ENCODE data around the gene HOXC6.

The HOXC6 gene

DNA sequence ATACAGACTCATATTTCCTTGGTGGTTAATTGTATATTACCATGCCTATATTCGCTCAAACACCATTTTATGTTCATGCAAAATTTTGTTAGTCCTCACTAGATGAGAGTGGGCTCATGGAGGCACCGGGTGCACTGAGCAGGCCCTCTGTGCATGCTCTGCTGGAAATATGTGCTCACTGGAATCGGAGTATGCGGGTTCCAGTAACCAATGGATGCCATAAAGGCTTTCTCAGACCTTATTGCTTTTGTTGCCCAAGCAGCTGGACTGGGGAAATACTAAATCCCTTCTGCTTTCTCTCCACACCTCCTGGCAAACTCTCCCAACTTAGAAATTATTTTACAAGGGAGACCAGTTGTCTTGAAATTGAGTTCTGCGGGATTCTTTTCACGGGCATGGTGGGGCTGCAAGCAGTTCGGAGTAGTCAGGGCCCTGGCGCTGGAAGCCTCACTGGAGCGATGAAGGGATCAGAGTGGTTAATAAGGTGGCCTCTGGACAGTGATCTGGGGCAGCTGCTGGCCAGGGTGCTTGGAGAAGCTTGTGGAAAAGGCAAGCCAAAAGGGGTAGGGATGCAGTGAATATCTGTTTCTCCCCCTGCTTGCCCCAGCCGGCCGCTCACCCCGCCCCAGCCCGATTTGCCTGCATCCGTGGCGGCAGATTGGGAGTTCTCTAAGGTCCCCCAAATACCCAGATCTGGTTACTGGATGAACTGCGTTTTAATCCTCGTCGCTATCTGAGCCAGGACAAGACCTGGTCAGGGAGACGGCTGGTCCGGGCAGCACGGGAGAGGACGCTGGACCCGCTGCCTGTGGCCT is 7.4 kb upstream of the HOXC6 start:
- Mint-ChIP-seq H3K9me3 (no peaks in the 10 kb centered on the region), H3K36me3 (ENCODE audit: low read depth) (no peaks in the 10 kb centered on the region), H3K27me3 (ENCODE audit: low read depth) (peaks cover 84% of the 10 kb centered on the region), H3K4me1 (ENCODE audit: low read depth) (peaks cover 8% of the 10 kb centered on the region), H3K27ac (no peak overlapping the region), H3K4me3 (no peak overlapping the region)
- no peak for DNase-seq (ENCODE audit: low spot score)

DNA sequence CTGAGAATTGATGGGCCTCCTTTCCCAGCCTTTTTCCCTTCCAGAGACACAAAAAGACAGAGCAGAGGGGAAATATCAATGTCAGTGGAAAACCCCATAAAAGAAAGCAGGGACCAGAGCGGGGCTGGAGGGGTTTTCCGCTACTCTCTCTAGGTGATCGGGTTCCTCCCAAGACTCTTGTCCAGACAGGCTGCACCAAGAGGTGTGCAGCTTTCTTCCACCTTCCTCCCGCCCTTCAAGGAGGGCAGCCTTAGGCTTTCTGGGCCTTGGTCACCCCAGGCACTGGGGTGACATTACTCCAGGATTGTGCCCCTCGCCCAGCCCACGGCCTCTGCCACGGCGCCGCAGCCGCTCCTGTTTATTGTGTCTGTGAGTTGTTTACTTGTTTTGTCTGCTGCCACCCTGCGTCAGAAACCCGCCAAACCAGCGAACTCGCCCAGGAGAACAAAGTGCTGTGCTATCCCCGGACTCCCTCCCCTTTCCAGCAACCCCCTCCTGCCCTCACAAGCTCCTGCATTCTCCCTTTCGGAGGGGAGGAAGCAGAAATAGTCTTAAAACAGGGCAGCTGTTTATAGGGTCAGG is 6.7 kb upstream of the HOXC6 start:
- Mint-ChIP-seq H3K36me3 (ENCODE audit: low read depth) (no peaks in the 10 kb centered on the region), H3K4me1 (ENCODE audit: low read depth) (peaks cover 8% of the 10 kb centered on the region), H3K9me3 (no peaks in the 10 kb centered on the region), H3K27ac (no peak overlapping the region), H3K4me3 (no peak overlapping the region), H3K27me3 (ENCODE audit: low read depth) (peaks cover 84% of the 10 kb centered on the region)
- DNase-seq (ENCODE audit: low spot score): no peak

DNA sequence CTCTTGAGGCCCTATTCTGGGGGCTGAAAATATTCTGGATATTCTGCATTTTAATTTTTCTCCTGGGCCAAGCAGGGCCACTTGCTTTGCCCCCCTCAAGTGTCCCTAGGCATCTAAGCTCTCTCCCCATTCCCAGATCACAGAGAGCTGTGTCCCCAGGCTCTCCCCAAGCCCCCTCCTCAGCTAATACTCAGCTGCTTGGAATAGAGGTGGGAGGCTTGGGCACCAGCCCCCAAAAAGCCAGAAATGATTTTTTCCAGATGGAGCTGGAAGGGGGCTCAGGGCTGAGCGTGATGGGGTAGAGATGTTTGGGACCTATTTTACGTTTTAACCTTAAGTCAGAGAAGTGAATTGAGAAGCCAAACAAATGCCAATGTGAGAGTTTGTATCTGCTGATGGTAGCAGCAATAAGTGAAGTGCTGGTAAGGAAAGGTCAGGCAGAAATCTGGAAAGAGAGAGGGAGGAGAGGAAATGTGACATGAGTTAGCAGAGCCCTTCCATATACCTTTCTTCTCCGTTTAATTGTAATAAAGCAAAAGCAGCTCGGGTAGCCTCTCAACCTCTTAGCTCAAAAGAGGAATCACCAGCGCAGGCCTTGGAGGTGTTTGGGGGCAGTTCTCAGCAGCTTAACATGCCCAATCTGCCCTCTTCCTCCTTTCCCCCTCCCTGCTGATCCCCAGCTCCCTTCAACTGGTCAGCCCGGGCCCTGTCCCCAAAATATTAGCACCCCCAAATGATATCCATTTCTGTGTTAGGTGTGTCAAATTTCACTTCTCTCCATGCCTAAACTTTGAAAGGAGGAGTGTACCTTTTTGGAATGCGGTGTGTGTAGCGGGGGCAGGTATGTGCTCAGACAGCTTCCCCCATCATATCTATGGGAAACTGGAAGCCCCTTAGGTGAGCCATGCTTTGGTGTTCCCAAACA is 5.0 kb upstream of the HOXC6 start:
- Mint-ChIP-seq H3K27ac (no peak overlapping the region), H3K9me3 (no peaks in the 10 kb centered on the region), H3K27me3 (ENCODE audit: low read depth) (peaks cover 88% of the 10 kb centered on the region), H3K4me3 (no peak overlapping the region), H3K36me3 (ENCODE audit: low read depth) (no peaks in the 10 kb centered on the region), H3K4me1 (ENCODE audit: low read depth) (peaks cover 4% of the 10 kb centered on the region)
- no peak for DNase-seq (ENCODE audit: low spot score)

DNA sequence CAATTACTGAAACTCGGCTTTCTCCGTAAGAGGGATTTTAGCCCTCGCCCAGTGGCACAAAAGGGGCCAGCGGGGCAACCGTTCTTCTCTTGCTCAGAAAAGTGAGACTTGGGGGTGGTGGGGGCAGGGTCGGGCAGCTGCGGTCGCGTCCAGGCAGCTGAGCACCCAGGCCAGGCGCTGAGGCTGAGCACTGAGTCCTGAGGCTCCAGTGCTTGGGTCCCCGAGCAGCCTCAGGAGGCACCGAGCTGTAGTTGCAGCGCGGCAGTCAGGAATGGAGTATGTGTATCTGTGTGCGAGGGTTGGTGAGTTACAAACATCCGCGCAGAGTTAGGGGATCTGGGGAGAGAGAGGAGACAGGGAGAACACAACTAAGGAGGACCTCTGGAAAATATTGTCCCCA is 4.1 kb upstream of the HOXC6 start:
- H3K27ac Mint-ChIP-seq: no peak overlapping the region
- H3K9me3 Mint-ChIP-seq: no peaks in the 10 kb centered on the region
- no peak for DNase-seq (ENCODE audit: low spot score)
- no peaks in the 10 kb centered on the region for H3K36me3 Mint-ChIP-seq (ENCODE audit: low read depth)
- H3K27me3 Mint-ChIP-seq (ENCODE audit: low read depth): peaks cover 93% of the 10 kb centered on the region
- H3K4me3 Mint-ChIP-seq: no peak overlapping the region
- peaks cover 7% of the 10 kb centered on the region for H3K4me1 Mint-ChIP-seq (ENCODE audit: low read depth)

DNA sequence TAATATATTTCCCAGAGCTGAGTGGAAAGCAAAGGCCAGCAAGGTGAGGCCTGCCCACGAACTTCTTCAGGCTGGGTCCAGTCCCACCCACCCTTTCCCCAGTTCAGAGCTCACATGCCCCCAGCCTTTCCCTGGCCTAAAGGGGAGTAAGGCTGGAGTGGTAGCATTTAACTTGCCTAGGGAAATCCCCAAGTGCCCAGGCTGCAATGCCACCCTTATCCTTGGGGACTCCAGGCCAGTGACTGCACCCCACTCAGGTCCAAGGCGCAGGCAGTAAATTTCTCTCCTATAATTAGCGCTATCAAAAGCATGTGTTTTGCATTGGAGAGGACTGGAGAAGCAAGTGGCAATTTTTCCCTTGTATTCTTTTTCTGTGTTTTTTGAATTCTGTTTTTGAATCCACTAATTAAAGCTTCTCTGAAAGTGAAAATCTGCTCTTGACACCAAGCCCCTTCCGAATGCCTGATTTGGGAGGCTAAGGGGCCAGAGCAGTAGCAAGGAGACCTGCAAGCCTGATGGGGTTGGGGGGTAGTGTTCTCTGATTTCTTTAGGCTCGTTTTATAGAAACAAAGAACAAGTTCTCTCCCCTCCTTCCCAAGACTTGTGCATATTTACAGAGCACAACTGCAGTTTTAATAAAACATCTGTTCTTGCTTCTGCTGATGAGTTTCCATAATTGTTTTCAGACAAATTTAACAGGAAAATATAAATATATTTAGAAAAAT is 3.5 kb upstream of the HOXC6 start:
- DNase-seq (ENCODE audit: low spot score): no peak
- H3K36me3 Mint-ChIP-seq (ENCODE audit: low read depth): no peaks in the 10 kb centered on the region
- no peak overlapping the region for H3K4me3 Mint-ChIP-seq
- no peaks in the 10 kb centered on the region for H3K9me3 Mint-ChIP-seq
- H3K27me3 Mint-ChIP-seq (ENCODE audit: low read depth): peaks cover 93% of the 10 kb centered on the region
- H3K27ac Mint-ChIP-seq: no peak overlapping the region
- H3K4me1 Mint-ChIP-seq (ENCODE audit: low read depth): peaks cover 6% of the 10 kb centered on the region

DNA sequence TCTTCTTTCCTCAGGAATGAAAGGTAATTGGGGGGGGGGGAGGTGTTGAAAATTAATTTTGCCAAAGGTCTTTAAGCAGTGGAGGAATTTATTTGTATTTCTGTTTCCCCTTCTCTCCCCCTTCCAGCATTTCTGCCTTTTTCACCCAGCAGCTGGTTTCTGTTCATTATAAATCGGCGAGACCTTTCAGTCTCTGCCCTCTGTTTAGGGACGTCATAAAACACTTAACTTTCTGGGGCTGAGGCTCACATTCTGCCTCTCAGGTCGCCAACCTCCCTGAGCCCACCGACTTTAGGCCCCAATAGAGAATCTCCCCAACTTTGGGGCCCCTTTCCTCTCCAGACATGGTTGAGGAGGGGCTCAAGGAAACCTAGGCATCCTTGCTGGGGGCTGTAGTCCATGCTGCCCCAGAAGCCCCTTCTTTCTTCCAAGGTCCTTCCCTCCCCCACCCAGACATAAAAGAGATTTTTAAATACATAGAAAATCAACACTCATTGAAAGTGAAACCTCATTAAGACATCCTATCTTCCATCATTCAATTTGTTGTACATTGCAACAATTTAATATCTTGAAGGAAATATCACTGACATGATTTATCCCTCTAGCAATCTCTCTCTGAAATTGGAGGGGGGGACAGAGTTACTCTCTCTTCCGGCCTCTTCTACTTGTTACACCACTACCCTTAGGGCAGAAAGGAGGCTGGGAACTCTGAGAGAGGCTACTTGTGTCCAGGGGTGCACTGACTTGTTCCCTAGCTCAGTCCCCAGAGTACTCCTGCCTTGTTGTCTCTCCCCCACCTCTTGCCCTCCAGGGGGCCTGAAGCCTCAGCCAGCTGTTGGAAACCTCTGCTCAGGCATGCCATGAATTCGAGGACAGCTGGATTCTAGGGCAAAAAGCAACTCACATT is 2.5 kb upstream of the HOXC6 start:
- Mint-ChIP-seq H3K27me3 (ENCODE audit: low read depth) (peaks cover 91% of the 10 kb centered on the region), H3K9me3 (no peaks in the 10 kb centered on the region), H3K4me3 (no peak overlapping the region), H3K36me3 (ENCODE audit: low read depth) (no peaks in the 10 kb centered on the region), H3K4me1 (ENCODE audit: low read depth) (peaks cover 6% of the 10 kb centered on the region), H3K27ac (no peak overlapping the region)
- DNase-seq (ENCODE audit: low spot score): no peak

DNA sequence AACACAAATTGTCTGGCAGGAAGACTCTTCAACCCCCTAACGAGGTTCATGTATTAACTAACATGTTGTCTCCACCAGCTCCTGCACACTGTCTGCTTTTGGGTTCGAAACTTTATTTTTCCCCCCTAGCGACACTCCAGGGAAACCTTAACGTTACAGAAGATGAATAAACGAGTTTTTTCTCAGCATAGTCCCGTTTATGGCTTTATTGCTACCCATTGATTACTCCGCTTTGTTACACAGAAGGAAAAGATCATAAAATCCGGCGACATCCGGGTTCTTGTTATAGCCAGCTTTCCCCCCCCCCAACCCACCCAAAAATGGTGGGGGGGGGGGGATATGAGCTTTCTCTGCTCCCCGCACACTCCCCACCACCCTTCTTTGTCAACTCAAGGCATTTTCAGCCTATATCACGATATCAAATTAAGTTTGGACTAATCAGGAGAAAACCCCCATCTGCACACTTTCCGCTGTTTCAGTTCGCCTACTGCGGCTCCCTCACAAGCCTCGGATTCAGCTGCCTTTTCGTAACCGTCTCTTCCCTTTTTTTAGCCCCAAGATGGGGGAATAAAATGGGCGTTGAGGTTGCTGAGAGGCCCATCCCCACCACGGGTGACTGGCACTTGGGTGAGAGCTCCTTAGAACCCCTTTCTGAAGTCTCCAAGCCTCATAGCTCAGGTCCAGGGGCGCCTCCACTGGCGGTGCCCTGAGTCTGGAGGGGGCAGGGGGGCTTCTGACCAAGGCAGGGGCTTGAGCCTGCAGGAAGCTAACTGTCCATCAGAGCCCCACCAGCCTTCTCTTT is 1.4 kb upstream of the HOXC6 start:
- H3K4me3 Mint-ChIP-seq: no peak overlapping the region
- peaks cover 90% of the 10 kb centered on the region for H3K27me3 Mint-ChIP-seq (ENCODE audit: low read depth)
- H3K27ac Mint-ChIP-seq: no peak overlapping the region
- peaks cover 6% of the 10 kb centered on the region for H3K4me1 Mint-ChIP-seq (ENCODE audit: low read depth)
- H3K36me3 Mint-ChIP-seq (ENCODE audit: low read depth): no peaks in the 10 kb centered on the region
- H3K9me3 Mint-ChIP-seq: no peaks in the 10 kb centered on the region
- DNase-seq (ENCODE audit: low spot score): no peak

DNA sequence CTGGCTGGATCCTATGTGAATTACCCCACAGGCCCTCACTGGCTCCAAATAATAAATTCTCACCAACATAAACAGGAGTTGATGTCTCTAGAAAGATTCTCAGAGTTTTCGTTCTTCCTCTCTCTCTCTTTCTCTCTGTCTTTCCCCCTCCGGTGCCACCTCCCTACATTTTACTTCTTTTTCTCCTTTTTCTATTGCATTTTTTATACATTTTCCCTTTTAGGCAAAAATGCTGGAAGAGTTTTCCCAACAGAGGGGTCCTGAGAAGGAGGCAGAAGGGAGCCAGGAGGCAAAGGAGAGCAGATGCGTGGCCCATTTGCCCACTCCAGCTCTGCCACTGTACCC is 826 bp upstream of the HOXC6 start:
- no peaks in the 10 kb centered on the region for H3K9me3 Mint-ChIP-seq
- no peak for DNase-seq (ENCODE audit: low spot score)
- peaks cover 6% of the 10 kb centered on the region for H3K4me1 Mint-ChIP-seq (ENCODE audit: low read depth)
- H3K4me3 Mint-ChIP-seq: no peak overlapping the region
- peaks cover 90% of the 10 kb centered on the region for H3K27me3 Mint-ChIP-seq (ENCODE audit: low read depth)
- H3K36me3 Mint-ChIP-seq (ENCODE audit: low read depth): no peaks in the 10 kb centered on the region
- no peak overlapping the region for H3K27ac Mint-ChIP-seq

DNA sequence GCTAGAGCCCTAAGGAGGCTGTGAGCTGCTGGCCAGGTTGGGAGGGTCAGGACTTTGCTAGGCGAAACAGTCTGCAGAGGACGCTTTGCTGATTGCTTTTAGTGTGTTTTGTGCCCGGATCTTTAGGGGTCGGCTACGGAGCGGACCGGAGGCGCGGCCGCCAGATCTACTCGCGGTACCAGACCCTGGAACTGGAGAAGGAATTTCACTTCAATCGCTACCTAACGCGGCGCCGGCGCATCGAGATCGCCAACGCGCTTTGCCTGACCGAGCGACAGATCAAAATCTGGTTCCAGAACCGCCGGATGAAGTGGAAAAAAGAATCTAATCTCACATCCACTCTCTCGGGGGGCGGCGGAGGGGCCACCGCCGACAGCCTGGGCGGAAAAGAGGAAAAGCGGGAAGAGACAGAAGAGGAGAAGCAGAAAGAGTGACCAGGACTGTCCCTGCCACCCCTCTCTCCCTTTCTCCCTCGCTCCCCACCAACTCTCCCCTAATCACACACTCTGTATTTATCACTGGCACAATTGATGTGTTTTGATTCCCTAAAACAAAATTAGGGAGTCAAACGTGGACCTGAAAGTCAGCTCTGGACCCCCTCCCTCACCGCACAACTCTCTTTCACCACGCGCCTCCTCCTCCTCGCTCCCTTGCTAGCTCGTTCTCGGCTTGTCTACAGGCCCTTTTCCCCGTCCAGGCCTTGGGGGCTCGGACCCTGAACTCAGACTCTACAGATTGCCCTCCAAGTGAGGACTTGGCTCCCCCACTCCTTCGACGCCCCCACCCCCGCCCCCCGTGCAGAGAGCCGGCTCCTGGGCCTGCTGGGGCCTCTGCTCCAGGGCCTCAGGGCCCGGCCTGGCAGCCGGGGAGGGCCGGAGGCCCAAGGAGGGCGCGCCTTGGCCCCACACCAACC is 1.5 kb downstream of the HOXC6 start:
- H3K9me3 Mint-ChIP-seq: peaks cover 3% of the 10 kb centered on the region
- peaks cover 85% of the 10 kb centered on the region for H3K27me3 Mint-ChIP-seq (ENCODE audit: low read depth)
- no peaks in the 10 kb centered on the region for H3K36me3 Mint-ChIP-seq (ENCODE audit: low read depth)
- H3K4me1 Mint-ChIP-seq (ENCODE audit: low read depth): peaks cover 13% of the 10 kb centered on the region
- no peak overlapping the region for H3K4me3 Mint-ChIP-seq
- DNase-seq (ENCODE audit: low spot score): no peak
- no peak overlapping the region for H3K27ac Mint-ChIP-seq

DNA sequence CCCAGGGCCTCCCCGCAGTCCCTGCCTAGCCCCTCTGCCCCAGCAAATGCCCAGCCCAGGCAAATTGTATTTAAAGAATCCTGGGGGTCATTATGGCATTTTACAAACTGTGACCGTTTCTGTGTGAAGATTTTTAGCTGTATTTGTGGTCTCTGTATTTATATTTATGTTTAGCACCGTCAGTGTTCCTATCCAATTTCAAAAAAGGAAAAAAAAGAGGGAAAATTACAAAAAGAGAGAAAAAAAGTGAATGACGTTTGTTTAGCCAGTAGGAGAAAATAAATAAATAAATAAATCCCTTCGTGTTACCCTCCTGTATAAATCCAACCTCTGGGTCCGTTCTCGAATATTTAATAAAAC is 2.2 kb downstream of the HOXC6 start:
- peaks cover 16% of the 10 kb centered on the region for H3K4me1 Mint-ChIP-seq (ENCODE audit: low read depth)
- peaks cover 85% of the 10 kb centered on the region for H3K27me3 Mint-ChIP-seq (ENCODE audit: low read depth)
- H3K9me3 Mint-ChIP-seq: peaks cover 3% of the 10 kb centered on the region
- no peaks in the 10 kb centered on the region for H3K36me3 Mint-ChIP-seq (ENCODE audit: low read depth)
- no peak for DNase-seq (ENCODE audit: low spot score)
- H3K4me3 Mint-ChIP-seq: no peak overlapping the region
- no peak overlapping the region for H3K27ac Mint-ChIP-seq

DNA sequence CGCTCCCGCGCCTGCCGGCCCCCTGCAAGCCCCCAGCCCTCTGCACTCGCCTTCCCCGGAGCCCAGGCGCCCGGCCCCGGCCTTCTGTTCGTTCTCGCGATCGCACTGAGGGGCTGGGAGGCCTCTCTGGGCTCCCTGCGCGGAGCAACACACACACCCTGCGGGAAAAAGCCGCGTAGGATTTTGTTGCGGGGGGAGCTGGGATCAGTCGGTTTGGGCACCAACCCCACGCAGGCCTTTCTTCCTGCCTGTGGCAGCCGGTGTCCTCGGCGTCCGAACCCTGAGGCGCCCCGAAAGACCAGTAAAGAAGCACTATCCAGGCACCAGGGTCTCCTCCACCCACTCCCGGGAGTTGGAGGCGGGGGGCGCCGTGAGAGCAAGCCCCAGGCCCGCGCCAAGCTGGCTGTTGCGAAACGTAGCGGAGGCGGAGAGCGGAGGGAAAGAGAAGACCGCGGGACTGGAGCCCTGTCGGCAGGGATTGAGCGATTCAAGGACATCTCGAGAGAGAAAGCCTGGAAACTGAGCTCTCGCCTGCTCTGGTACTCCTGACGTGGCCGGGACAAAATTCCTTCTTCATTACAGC is 2.7 kb downstream of the HOXC6 start:
- no peak overlapping the region for H3K27ac Mint-ChIP-seq
- no peak overlapping the region for H3K4me3 Mint-ChIP-seq
- peaks cover 85% of the 10 kb centered on the region for H3K27me3 Mint-ChIP-seq (ENCODE audit: low read depth)
- DNase-seq (ENCODE audit: low spot score): no peak
- H3K4me1 Mint-ChIP-seq (ENCODE audit: low read depth): peaks cover 16% of the 10 kb centered on the region
- peaks cover 3% of the 10 kb centered on the region for H3K9me3 Mint-ChIP-seq
- no peaks in the 10 kb centered on the region for H3K36me3 Mint-ChIP-seq (ENCODE audit: low read depth)
